ENCODE results near the gene RNF168.
A peak's percentile ranks its signal among the peaks of the same experiment; 100 is the strongest.
"Not testable (repeated sequence)": the region's sequence is repeated elsewhere in the genome, so short reads cannot be mapped to it uniquely, and the experiment has no call there.

The RNF168 gene, protein sequence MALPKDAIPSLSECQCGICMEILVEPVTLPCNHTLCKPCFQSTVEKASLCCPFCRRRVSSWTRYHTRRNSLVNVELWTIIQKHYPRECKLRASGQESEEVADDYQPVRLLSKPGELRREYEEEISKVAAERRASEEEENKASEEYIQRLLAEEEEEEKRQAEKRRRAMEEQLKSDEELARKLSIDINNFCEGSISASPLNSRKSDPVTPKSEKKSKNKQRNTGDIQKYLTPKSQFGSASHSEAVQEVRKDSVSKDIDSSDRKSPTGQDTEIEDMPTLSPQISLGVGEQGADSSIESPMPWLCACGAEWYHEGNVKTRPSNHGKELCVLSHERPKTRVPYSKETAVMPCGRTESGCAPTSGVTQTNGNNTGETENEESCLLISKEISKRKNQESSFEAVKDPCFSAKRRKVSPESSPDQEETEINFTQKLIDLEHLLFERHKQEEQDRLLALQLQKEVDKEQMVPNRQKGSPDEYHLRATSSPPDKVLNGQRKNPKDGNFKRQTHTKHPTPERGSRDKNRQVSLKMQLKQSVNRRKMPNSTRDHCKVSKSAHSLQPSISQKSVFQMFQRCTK

DNA sequence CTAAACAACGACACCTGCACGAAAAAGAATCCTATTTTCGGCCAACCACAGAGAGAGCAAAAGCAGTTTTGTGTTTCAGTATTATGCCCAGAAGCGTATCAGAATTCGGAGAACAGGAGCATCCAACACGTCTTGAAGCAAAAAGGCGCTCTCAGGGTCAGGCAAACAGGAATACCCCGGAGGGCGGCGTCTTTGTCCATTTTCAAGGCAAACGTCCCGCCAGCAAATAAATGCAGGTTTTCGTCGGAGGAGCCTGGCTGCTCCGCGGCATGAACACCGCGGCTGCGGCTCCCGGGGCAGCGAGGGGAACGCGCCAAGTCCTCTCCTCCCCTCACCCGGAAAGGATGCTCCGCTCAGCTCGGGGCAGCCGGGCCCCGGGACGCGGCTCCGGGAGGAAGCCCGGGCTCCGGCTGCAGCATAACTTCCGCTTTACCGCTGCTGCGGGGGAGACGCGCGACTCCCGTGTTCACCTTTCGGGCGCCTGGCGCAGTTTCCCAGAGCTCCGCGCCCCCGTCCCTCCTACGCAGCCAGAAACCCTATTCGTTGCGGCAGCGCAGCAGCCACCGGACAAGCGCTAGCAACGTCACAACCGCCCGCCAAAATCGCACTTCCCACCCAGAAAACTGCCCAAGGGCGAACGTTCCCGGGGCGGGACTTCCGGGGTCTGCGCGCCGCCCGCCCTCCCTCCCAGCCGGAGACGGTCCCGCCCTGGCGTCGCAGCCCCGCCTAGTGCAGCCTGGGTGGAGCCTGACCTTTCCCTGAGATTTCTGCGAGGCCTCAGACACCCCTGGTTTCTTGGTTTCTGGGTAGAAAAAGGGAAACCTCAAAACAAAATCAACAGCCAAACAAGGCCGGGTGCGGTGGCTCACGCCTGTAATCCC, at the start of gene RNF168:
Gene RNF168, minus strand, starts transcription at position 573 of the 881 bp plus-strand sequence. CDS start 595 bp downstream, outside the sequence.
- Mint-ChIP-seq H3K4me1 (peaks cover 27% of the 10 kb centered on the region), H3K27me3 (ENCODE audit: low read depth) (no peaks in the 10 kb centered on the region), H3K27ac (peak within 1 kb of the TSS; percentile 85 to 98 (median 96)), H3K9me3 (peaks cover 4% of the 10 kb centered on the region), H3K36me3 (ENCODE audit: low read depth) (peaks cover 8% of the 10 kb centered on the region), H3K4me3 (peak within 1 kb of the TSS; percentile 99)
- TF ChIP-seq, protein P1, sequence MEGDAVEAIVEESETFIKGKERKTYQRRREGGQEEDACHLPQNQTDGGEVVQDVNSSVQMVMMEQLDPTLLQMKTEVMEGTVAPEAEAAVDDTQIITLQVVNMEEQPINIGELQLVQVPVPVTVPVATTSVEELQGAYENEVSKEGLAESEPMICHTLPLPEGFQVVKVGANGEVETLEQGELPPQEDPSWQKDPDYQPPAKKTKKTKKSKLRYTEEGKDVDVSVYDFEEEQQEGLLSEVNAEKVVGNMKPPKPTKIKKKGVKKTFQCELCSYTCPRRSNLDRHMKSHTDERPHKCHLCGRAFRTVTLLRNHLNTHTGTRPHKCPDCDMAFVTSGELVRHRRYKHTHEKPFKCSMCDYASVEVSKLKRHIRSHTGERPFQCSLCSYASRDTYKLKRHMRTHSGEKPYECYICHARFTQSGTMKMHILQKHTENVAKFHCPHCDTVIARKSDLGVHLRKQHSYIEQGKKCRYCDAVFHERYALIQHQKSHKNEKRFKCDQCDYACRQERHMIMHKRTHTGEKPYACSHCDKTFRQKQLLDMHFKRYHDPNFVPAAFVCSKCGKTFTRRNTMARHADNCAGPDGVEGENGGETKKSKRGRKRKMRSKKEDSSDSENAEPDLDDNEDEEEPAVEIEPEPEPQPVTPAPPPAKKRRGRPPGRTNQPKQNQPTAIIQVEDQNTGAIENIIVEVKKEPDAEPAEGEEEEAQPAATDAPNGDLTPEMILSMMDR (IDR thresholded peaks at IDR 0.05; ENCODE audit: unreplicated experiment in 3 of 3), result no peak

DNA sequence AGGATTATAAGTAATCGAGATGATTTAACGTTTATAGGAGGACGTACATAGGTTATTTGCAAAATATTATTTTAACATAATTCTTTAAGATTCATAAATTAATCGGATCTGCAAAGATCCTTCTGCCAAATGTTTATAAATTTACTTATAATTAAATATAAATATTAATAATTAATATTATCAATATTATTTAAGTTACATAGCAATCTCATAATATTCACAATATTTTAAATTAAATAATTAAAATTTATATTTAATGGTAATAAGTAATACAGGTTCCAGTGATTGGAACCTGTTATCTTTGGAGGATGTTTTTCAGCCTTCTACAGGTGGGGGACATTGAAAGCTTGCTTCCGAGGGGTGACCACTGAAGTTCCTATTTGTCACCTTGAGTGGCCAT, 48.7 kb upstream of the RNF168 start:
- H3K27me3 Mint-ChIP-seq (ENCODE audit: low read depth), result no peaks in the 10 kb centered on the region
- H3K4me1 Mint-ChIP-seq, result no peaks in the 10 kb centered on the region
- H3K4me3 Mint-ChIP-seq, result no peak overlapping the region
- peaks cover 16% of the 10 kb centered on the region for H3K36me3 Mint-ChIP-seq (ENCODE audit: low read depth)
- TF ChIP-seq, protein P1 (IDR thresholded peaks at IDR 0.05; ENCODE audit: unreplicated experiment in 3 of 3), result no peak
- H3K9me3 Mint-ChIP-seq, result peaks cover 21% of the 10 kb centered on the region
- no peak overlapping the region for H3K27ac Mint-ChIP-seq

DNA sequence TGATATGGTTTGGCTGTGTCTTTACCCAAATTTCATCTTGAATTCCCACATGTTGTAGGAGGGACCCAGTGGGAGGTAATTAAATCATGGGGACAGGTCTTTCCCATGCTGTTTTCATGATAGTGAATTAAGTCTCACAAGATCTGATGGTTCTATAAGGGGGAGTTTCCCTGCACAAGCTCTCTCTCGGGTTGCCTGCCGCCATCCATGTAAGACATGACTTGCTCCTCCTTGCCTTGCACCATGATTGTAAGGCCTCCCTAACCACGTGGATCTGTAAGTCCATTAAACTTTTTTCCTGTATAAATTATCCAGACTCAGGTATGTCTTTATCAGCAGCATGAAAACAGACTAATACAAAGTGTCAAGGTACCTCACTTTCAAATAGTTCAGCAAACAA, 46.6 kb upstream of the RNF168 start:
- H3K27ac Mint-ChIP-seq; H3K4me1 Mint-ChIP-seq; H3K4me3 Mint-ChIP-seq; H3K27me3 Mint-ChIP-seq (ENCODE audit: low read depth): not testable (repeated sequence)
- Mint-ChIP-seq H3K9me3 (peaks cover 25% of the 10 kb centered on the region), H3K36me3 (ENCODE audit: low read depth) (peaks cover 17% of the 10 kb centered on the region)

DNA sequence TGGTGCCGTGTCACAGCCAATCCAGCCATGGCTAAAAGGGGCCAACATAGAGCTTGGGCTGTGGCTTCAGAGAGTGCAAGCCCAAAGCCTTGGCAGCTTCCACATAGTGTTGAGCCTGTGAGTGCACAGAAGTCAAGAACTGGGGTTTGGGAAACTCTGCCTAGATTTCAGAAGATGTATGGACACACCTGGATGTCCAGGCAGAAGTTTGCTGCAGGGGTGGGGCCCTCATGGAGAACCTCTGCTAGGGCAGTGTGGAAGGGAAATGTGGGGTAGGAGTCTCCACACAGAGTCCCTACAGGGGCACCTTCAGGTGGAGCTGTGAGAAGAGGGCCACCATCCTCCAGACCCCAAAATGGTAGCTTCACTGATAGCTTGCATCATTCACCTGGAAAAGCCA, 45.7 kb upstream of the RNF168 start:
- not testable (repeated sequence) for H3K27me3 Mint-ChIP-seq (ENCODE audit: low read depth); H3K27ac Mint-ChIP-seq; H3K4me3 Mint-ChIP-seq; H3K4me1 Mint-ChIP-seq
- peaks cover 14% of the 10 kb centered on the region for H3K36me3 Mint-ChIP-seq (ENCODE audit: low read depth)
- peaks cover 26% of the 10 kb centered on the region for H3K9me3 Mint-ChIP-seq

DNA sequence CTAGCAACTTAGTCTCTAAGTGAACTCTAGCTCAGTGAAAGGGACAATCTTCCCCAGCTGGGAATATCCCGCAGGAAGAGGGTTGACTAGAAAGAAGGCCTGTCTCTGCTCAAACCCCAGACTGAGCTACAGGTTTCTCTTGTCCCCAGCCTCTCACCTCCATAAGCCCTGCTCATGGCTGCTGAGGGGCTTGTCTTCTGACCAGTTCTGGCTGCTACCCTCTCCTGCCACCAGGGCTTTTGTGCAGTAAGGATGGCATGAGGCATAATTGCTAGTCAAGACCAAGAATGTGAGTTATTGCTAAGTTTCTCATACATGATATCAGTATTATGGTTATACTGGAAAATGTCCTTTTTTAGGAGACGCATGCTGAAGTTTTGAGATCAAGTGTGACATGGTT, 43.5 kb upstream of the RNF168 start:
- Mint-ChIP-seq H3K4me3 (no peak overlapping the region), H3K27me3 (ENCODE audit: low read depth) (no peaks in the 10 kb centered on the region), H3K27ac (no peak overlapping the region), H3K36me3 (ENCODE audit: low read depth) (peaks cover 10% of the 10 kb centered on the region), H3K9me3 (peaks cover 28% of the 10 kb centered on the region), H3K4me1 (no peaks in the 10 kb centered on the region)
- TF ChIP-seq, protein P1 (IDR thresholded peaks at IDR 0.05; ENCODE audit: unreplicated experiment in 3 of 3), result no peak

DNA sequence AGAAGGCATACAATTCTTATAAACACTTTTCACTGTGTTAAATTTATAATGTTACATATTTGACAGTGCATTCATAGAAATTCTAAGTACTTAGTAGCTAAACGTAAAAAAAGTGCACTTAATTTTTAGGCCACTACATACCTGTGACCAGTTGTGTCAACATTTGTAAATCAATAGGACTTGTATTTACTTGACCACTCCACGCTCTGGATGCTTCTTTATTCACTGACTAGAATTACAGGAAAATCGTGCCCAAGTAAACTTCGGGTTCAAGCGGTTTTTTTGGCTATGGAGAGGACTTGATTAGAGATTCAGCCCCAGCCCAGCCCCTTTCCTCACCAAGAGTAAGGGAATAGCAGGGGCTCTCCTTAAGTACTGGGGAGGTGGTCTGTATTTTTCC, 43.0 kb upstream of the RNF168 start:
- H3K9me3 Mint-ChIP-seq, result peaks cover 25% of the 10 kb centered on the region
- no peaks in the 10 kb centered on the region for H3K27me3 Mint-ChIP-seq (ENCODE audit: low read depth)
- H3K36me3 Mint-ChIP-seq (ENCODE audit: low read depth), result peaks cover 10% of the 10 kb centered on the region
- H3K27ac Mint-ChIP-seq, result no peak overlapping the region
- TF ChIP-seq, protein P1 (IDR thresholded peaks at IDR 0.05; ENCODE audit: unreplicated experiment in 3 of 3), result no peak
- no peaks in the 10 kb centered on the region for H3K4me1 Mint-ChIP-seq
- H3K4me3 Mint-ChIP-seq, result no peak overlapping the region

Measured in nephron (organoid).